RWPE2 (cell line): Measurements from ENCODE around the gene GTF2B.

ENCODE experiments used
- ATAC-seq: fragments of 200-7000 bp; cut with Tn5 transposase; 3 replicates; pipeline ENCODE4 v1.9.1; 2021; ENCODE audit warnings: low read depth
- DNase-seq: peaks from one replicate; pipeline ENCODE4 v3.0.0-alpha.2; 2020; ENCODE audit warnings: low spot score
- H3K27ac ChIP-seq: fragments of 450-650 bp; 2 replicates; pipeline ENCODE4 v1.5.1; 2017; ENCODE audit warnings: mild to moderate bottlenecking; ENCODE audit not compliant: poor library complexity, severe bottlenecking
- H3K27me3 ChIP-seq: fragments of 250-450 bp; sonication (Bioruptor Pico); 2 replicates; pipeline ENCODE4 v1.5.1; 2021; ENCODE audit warnings: mild to moderate bottlenecking, moderate library complexity; ENCODE audit not compliant: insufficient read depth, poor library complexity, severe bottlenecking
- H3K36me3 ChIP-seq: fragments of 250-450 bp; sonication (Bioruptor Pico); 2 replicates; pipeline ENCODE4 v1.5.1; 2020; ENCODE audit warnings: low read depth, mild to moderate bottlenecking, moderate library complexity
- H3K4me1 ChIP-seq: fragments of 250-450 bp; sonication (Bioruptor Pico); 2 replicates; pipeline ENCODE4 v1.5.1; 2021; ENCODE audit warnings: mild to moderate bottlenecking, moderate library complexity; ENCODE audit not compliant: insufficient read depth, poor library complexity, severe bottlenecking
- H3K4me3 ChIP-seq: fragments of 250-450 bp; sonication (Bioruptor Pico); 2 replicates; pipeline ENCODE4 v1.5.1; 2021; ENCODE audit warnings: mild to moderate bottlenecking, moderate library complexity; ENCODE audit not compliant: severe bottlenecking
- H3K9me3 ChIP-seq: fragments of 250-450 bp; sonication (Bioruptor Pico); 2 replicates; pipeline ENCODE4 v1.5.1; 2021; ENCODE audit warnings: mild to moderate bottlenecking, moderate library complexity; ENCODE audit not compliant: severe bottlenecking
- TF ChIP-seq, protein P1 (sequence below): fragments of 450-650 bp; IDR thresholded peaks from one replicate; pipeline ENCODE4 v1.5.1; 2017; ENCODE audit warnings: mild to moderate bottlenecking, moderate library complexity; ENCODE audit not compliant: poor library complexity, severe bottlenecking

Gene GTF2B

DNA sequence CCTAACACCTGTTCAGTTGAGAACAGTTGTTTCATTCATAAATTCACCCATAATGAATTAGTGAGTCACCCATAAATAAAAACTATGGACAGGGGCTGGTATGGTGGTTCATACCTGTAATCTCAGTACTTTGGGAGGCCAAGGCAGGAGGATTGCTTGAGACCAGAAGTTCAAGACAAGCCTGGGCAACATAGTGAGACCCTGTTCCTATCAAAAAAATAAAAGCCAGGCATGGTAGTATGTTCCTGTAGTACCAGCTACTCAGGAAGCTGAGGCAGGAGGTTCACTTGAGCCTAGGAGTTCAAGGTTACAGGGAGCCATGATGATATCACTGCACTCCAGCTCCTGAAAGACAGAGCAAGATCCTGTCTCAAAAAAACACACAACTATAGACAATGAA is 79.0 kb downstream of the GTF2B start:
- ATAC-seq, result no peak
- Histone ChIP-seq H3K27me3 (no peaks in the 10 kb centered on the region), H3K9me3 (peaks cover 2% of the 10 kb centered on the region), H3K27ac (no peak overlapping the region), H3K36me3 (peaks cover 79% of the 10 kb centered on the region), H3K4me1 (no peaks in the 10 kb centered on the region), H3K4me3 (no peak overlapping the region)
- DNase-seq, result no peak
- TF ChIP-seq, protein P1, sequence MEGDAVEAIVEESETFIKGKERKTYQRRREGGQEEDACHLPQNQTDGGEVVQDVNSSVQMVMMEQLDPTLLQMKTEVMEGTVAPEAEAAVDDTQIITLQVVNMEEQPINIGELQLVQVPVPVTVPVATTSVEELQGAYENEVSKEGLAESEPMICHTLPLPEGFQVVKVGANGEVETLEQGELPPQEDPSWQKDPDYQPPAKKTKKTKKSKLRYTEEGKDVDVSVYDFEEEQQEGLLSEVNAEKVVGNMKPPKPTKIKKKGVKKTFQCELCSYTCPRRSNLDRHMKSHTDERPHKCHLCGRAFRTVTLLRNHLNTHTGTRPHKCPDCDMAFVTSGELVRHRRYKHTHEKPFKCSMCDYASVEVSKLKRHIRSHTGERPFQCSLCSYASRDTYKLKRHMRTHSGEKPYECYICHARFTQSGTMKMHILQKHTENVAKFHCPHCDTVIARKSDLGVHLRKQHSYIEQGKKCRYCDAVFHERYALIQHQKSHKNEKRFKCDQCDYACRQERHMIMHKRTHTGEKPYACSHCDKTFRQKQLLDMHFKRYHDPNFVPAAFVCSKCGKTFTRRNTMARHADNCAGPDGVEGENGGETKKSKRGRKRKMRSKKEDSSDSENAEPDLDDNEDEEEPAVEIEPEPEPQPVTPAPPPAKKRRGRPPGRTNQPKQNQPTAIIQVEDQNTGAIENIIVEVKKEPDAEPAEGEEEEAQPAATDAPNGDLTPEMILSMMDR, result no peak

DNA sequence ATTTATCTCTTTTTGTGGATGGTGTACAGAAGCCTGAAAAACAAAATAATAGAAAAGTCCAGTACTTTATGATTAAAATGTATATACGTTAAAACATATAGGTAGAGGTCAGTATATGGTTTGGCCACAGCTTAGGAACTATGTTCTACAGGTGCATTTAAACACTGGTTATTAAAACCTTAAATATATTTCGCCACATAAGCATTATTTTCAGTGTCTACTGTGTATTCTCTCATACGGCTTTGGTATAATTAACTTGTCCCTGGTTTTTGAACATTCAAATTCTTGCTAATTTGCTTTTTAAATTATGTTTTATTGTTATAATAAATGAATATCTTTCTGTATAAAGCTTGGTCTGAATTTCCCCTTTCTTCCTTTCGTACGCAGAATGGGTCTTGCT is 87.9 kb downstream of the GTF2B start:
- Histone ChIP-seq H3K27me3 (no peaks in the 10 kb centered on the region), H3K36me3 (peaks cover 75% of the 10 kb centered on the region), H3K4me1 (peaks cover 15% of the 10 kb centered on the region), H3K27ac (peak overlapping the region; percentile 23), H3K4me3 (no peak overlapping the region), H3K9me3 (peaks cover 4% of the 10 kb centered on the region)
- ATAC-seq (no peak), DNase-seq (no peak)
- TF ChIP-seq, protein P1, result no peak

GRCh38 chr1:88802950-88803349 is 88.4 kb downstream of the GTF2B start:
- Histone ChIP-seq H3K4me3 (no peak overlapping the region), H3K36me3 (peaks cover 71% of the 10 kb centered on the region), H3K9me3 (peaks cover 4% of the 10 kb centered on the region), H3K4me1 (peaks cover 15% of the 10 kb centered on the region), H3K27ac (peak overlapping the region; percentile 23), H3K27me3 (no peaks in the 10 kb centered on the region)
- no peak for DNase-seq
- TF ChIP-seq, protein P1, result no peak
- peak; percentile 71; the same call in 1 of the 3 replicates for ATAC-seq
